RWPE2 (cell line): Measurements from ENCODE around the gene RWDD2A.

Experiments
- ATAC-seq: fragments of 200-7000 bp; cut with Tn5 transposase; 3 replicates; pipeline ENCODE4 v1.9.1; 2021; ENCODE audit warnings: low read depth
- DNase-seq: peaks from one replicate; pipeline ENCODE4 v3.0.0-alpha.2; 2020; ENCODE audit warnings: low spot score
- H3K27ac ChIP-seq: fragments of 450-650 bp; 2 replicates; pipeline ENCODE4 v1.5.1; 2017; ENCODE audit warnings: mild to moderate bottlenecking; ENCODE audit not compliant: poor library complexity, severe bottlenecking
- H3K27me3 ChIP-seq: fragments of 250-450 bp; sonication (Bioruptor Pico); 2 replicates; pipeline ENCODE4 v1.5.1; 2021; ENCODE audit warnings: mild to moderate bottlenecking, moderate library complexity; ENCODE audit not compliant: insufficient read depth, poor library complexity, severe bottlenecking
- H3K36me3 ChIP-seq: fragments of 250-450 bp; sonication (Bioruptor Pico); 2 replicates; pipeline ENCODE4 v1.5.1; 2020; ENCODE audit warnings: low read depth, mild to moderate bottlenecking, moderate library complexity
- H3K4me1 ChIP-seq: fragments of 250-450 bp; sonication (Bioruptor Pico); 2 replicates; pipeline ENCODE4 v1.5.1; 2021; ENCODE audit warnings: mild to moderate bottlenecking, moderate library complexity; ENCODE audit not compliant: insufficient read depth, poor library complexity, severe bottlenecking
- H3K4me3 ChIP-seq: fragments of 250-450 bp; sonication (Bioruptor Pico); 2 replicates; pipeline ENCODE4 v1.5.1; 2021; ENCODE audit warnings: mild to moderate bottlenecking, moderate library complexity; ENCODE audit not compliant: severe bottlenecking
- H3K9me3 ChIP-seq: fragments of 250-450 bp; sonication (Bioruptor Pico); 2 replicates; pipeline ENCODE4 v1.5.1; 2021; ENCODE audit warnings: mild to moderate bottlenecking, moderate library complexity; ENCODE audit not compliant: severe bottlenecking
- TF ChIP-seq, protein P1 (sequence below): fragments of 450-650 bp; IDR thresholded peaks from one replicate; pipeline ENCODE4 v1.5.1; 2017; ENCODE audit warnings: mild to moderate bottlenecking, moderate library complexity; ENCODE audit not compliant: poor library complexity, severe bottlenecking

Gene RWDD2A

DNA sequence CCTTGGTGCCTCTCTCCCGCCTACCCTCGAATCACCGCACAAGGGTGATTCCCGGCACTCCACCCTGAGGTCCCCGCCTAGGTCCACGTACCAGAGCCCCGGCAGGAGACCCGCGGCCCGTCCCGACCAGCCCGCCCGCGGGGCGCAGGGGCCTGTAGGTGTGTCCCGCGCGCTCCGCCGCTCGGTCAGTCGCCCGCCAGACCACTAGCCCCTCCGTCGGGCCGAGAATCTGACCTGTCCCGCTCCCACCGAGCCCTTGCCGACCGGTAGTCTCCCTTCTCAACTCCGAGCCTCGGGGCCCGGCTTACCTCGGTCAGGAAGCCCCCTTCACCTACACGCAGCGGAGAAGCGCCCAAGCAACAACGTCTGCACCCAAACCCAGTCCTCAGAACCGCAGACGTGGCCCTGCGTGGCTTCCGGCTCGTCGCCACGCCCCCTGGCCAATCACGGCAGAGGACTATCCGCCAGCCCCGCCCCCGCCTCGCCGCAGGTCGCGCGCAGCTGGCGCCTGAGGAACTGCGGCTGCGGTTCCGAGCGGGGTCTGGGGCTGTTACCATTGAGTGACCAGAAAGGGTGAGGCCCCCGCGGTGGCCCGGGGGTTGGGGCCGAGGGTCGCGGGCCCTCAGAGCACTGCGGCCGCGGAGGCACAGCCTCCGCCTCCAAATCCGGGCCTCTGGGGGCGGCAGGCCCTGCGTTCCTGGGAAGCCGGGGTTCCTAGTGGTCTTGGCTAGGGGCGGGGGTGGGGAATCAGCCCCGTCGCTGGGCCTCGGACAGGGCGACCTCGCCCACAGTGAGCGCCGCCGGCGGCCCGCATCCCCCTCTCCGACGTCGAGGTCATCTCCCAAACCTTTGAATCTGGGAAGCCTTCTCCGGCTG, at the start of gene RWDD2A, which contains the start of gene PGM3:
TSS of gene RWDD2A (plus strand) at position 487 of the 876 bp plus-strand sequence. CDS start 1,095 bp downstream, outside the sequence.
TSS of gene PGM3 (minus strand) at position 395 of the 876 bp plus-strand sequence. CDS start 2,253 bp downstream, outside the sequence.
- Histone ChIP-seq H3K36me3 (peaks cover 47% of the 10 kb centered on the region), H3K27ac (peak within 1 kb of the TSS; percentile 30), H3K4me3 (peak within 1 kb of the TSS; percentile 89), H3K27me3 (no peaks in the 10 kb centered on the region), H3K9me3 (no peaks in the 10 kb centered on the region), H3K4me1 (peaks cover under 1% of the 10 kb centered on the region)
- TF ChIP-seq, protein P1, sequence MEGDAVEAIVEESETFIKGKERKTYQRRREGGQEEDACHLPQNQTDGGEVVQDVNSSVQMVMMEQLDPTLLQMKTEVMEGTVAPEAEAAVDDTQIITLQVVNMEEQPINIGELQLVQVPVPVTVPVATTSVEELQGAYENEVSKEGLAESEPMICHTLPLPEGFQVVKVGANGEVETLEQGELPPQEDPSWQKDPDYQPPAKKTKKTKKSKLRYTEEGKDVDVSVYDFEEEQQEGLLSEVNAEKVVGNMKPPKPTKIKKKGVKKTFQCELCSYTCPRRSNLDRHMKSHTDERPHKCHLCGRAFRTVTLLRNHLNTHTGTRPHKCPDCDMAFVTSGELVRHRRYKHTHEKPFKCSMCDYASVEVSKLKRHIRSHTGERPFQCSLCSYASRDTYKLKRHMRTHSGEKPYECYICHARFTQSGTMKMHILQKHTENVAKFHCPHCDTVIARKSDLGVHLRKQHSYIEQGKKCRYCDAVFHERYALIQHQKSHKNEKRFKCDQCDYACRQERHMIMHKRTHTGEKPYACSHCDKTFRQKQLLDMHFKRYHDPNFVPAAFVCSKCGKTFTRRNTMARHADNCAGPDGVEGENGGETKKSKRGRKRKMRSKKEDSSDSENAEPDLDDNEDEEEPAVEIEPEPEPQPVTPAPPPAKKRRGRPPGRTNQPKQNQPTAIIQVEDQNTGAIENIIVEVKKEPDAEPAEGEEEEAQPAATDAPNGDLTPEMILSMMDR, result no peak
- peak; percentile 93 for ATAC-seq
- DNase-seq, result peak; percentile 88

DNA sequence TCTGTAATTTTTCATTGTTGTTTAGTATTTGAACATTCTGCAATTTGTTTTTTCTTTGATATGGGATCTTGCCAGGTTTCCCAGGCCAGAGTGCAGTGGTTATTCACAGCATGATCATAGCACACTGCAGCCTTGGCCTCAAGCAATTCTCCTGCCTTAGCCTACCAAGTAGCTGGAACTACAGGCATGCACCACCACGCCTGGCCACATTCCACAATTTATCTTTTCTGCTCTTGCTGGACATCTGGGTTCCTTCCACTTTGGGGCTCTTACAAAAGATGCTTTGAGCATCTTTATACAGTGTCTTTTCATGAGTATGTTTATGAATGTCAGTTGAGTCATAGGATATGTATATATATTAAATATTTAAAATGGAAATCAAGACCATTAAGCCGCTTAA, 42.0 kb upstream of the RWDD2A start:
- H3K36me3 ChIP-seq, result peaks cover 52% of the 10 kb centered on the region
- ATAC-seq (no peak), DNase-seq (no peak)
- TF ChIP-seq, protein P1, result no peak
- no peaks in the 10 kb centered on the region for H3K4me1 ChIP-seq
- no peaks in the 10 kb centered on the region for H3K27me3 ChIP-seq
- H3K27ac ChIP-seq, result no peak overlapping the region
- H3K9me3 ChIP-seq, result no peaks in the 10 kb centered on the region
- no peak overlapping the region for H3K4me3 ChIP-seq

DNA sequence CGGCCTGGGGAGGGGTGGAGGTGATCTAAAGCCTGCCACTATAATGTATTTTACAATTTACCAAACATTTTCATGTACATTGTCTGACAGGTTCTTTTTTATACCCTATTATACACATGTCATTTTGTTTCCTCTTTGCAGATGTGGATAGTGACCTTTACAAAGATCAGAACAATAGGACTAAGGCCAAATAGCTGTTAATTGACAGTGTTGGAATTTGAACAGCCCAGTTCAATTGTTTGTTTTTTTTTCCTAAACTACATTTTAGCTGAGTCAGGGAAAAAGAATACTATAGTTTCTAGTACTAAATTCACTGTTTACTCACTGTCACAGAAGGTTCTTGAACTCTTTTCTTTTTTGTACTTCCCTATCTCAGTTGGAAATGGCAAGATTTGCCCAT, 40.2 kb upstream of the RWDD2A start:
- Histone ChIP-seq H3K4me3 (no peak overlapping the region), H3K4me1 (no peaks in the 10 kb centered on the region), H3K9me3 (no peaks in the 10 kb centered on the region), H3K36me3 (peaks cover 40% of the 10 kb centered on the region), H3K27ac (no peak overlapping the region), H3K27me3 (no peaks in the 10 kb centered on the region)
- TF ChIP-seq, protein P1, result no peak
- DNase-seq (no peak), ATAC-seq (no peak)

DNA sequence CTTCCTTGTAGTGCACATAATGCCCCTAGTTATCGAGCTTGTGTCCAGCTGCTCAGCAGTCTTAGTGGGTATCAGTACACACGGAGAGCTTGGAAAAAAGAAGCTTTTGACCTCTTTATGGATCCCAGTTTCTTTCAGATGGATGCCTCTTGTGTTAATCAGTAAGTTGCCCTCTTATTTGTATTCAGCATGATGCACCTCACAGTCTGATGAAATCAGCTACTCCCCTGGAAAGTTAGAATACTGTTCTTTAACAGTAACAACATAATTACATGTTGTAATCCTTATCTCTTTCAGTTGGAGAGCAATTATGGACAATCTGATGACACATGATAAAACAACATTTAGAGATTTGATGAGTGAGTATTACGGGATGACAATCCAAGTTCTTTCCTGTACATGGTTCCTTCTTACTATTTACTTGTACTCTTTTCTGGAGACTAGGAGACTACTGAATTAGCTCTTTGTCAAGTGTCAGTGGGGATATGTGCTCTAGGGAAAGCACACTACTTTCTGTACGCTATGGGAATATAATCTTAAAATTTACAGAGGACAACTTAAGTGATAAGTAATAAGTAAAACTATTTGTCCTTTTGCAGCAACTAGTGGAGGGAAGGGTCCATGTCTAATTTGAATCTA, 39.2 kb upstream of the RWDD2A start:
- Histone ChIP-seq H3K27ac (no peak overlapping the region), H3K27me3 (no peaks in the 10 kb centered on the region), H3K9me3 (no peaks in the 10 kb centered on the region), H3K36me3 (peaks cover 49% of the 10 kb centered on the region), H3K4me1 (no peaks in the 10 kb centered on the region), H3K4me3 (no peak overlapping the region)
- DNase-seq (no peak), ATAC-seq (no peak)
- TF ChIP-seq, protein P1, result no peak
